Uterus (tissue), 2 donors: ENCODE data around the gene SPACA4.

Experiments used
- POLR2A ChIP-seq, 2 donors: fragments of 450-650 bp; IDR thresholded peaks; one replicate each; pipeline ENCODE4 v1.6.1; 2016; ENCODE audit warnings: antibody characterized with exemption in 2 of 2, mild to moderate bottlenecking in 1 of 2, moderate library complexity in 1 of 2
- TF ChIP-seq, protein P1 (sequence below), 4 experiments: fragments of 200-600 bp in 2 of 4; fragments of 450-650 bp in 2 of 4; sonication (generic) in 2 of 4; IDR thresholded peaks; one replicate each; pipeline ENCODE4 v1.5.1; 2016 to 2019; ENCODE audit warnings: antibody characterized with exemption in 4 of 4, mild to moderate bottlenecking in 2 of 4, moderate library complexity in 1 of 4

- no peak for TF ChIP-seq POLR2A (IDR thresholded peaks at IDR 0.05)
- TF ChIP-seq, protein P1, sequence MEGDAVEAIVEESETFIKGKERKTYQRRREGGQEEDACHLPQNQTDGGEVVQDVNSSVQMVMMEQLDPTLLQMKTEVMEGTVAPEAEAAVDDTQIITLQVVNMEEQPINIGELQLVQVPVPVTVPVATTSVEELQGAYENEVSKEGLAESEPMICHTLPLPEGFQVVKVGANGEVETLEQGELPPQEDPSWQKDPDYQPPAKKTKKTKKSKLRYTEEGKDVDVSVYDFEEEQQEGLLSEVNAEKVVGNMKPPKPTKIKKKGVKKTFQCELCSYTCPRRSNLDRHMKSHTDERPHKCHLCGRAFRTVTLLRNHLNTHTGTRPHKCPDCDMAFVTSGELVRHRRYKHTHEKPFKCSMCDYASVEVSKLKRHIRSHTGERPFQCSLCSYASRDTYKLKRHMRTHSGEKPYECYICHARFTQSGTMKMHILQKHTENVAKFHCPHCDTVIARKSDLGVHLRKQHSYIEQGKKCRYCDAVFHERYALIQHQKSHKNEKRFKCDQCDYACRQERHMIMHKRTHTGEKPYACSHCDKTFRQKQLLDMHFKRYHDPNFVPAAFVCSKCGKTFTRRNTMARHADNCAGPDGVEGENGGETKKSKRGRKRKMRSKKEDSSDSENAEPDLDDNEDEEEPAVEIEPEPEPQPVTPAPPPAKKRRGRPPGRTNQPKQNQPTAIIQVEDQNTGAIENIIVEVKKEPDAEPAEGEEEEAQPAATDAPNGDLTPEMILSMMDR (IDR thresholded peaks at IDR 0.05): no peak
These were observed 19.2 kb upstream of the SPACA4 start for GRCh38 chr19:48587387-48587786.
